Thyroid gland (tissue), 4 donors: ENCODE data around the gene KCNMB2. TPM values are rescaled to one million over a fixed set of nuclear protein-coding genes. Genes with fewer than 3 reads are reported as not detected.

Source experiments
- DNase-seq, 2 donors: peaks; one replicate each; pipeline ENCODE4 v3.0.0-alpha.2; 2019
- H3K27ac ChIP-seq, 3 donors: fragments of 200-600 bp; sonication (generic); 1 replicate in 2 of 3; 2 replicates in 1 of 3; pipeline ENCODE4 v1.5.1; 2016 to 2019; ENCODE audit warnings: mild to moderate bottlenecking in 1 of 3, moderate library complexity in 1 of 3
- H3K27me3 ChIP-seq: fragments of 200-600 bp; sonication (generic); one replicate; pipeline ENCODE4 v1.5.1; 2019
- H3K36me3 ChIP-seq, 2 donors: fragments of 200-600 bp; sonication (generic); one replicate each; pipeline ENCODE4 v1.5.1; 2016 to 2019
- H3K4me1 ChIP-seq, 2 donors: fragments of 200-600 bp; sonication (generic); one replicate each; pipeline ENCODE4 v1.5.1; 2017 to 2019
- H3K4me3 ChIP-seq, 3 donors: fragments of 200-600 bp; sonication (generic); replicated peaks in 1 of 3; 1 replicate in 2 of 3; 2 replicates in 1 of 3; pipeline ENCODE4 v1.5.1; 2016; ENCODE audit warnings: mild to moderate bottlenecking in 1 of 3
- H3K9me3 ChIP-seq: fragments of 200-600 bp; sonication (generic); one replicate; pipeline ENCODE4 v1.5.1; 2017
- POLR2A ChIP-seq, 2 donors: fragments of 450-650 bp; IDR thresholded peaks; one replicate each; pipeline ENCODE4 v1.6.1; 2017; ENCODE audit warnings: antibody characterized with exemption in 2 of 2, mild to moderate bottlenecking in 2 of 2, moderate library complexity in 1 of 2
- WGBS, 2 donors: methylation state at CpG; one replicate each; pipeline ENCODE4 v1.1.5; 2017; 5-methylcytosine and 5-hydroxymethylcytosine counted together
- intact Hi-C: fragments of 100-400 bp; cut with DNase I; formaldehyde crosslinking; loops from one replicate; pipeline ENCODE4 v1.15.1; 2023
- total RNA-seq, 4 donors: library from RNA; depleted of rRNA; stranded (reverse); fragments of >200 nt; gene quantifications; one replicate each; pipeline ENCODE4 v1.2.3, GENCODE V29; 2016
- TF ChIP-seq, protein P1 (sequence below), 6 experiments: fragments of 200-600 bp in 3 of 6; fragments of 450-650 bp in 3 of 6; sonication (generic) in 3 of 6; IDR thresholded peaks; one replicate each; pipeline ENCODE4 v1.5.1; 2016 to 2019; ENCODE audit warnings: antibody characterized with exemption in 6 of 6, mild to moderate bottlenecking in 2 of 6, inconsistent platforms in 1 of 6, moderate library complexity in 1 of 6

KCNMB2 gene
- total RNA-seq, 4 donors from 2014 or later, result 0.56 to 0.92 (median 0.81) TPM; not detected in 1

DNA sequence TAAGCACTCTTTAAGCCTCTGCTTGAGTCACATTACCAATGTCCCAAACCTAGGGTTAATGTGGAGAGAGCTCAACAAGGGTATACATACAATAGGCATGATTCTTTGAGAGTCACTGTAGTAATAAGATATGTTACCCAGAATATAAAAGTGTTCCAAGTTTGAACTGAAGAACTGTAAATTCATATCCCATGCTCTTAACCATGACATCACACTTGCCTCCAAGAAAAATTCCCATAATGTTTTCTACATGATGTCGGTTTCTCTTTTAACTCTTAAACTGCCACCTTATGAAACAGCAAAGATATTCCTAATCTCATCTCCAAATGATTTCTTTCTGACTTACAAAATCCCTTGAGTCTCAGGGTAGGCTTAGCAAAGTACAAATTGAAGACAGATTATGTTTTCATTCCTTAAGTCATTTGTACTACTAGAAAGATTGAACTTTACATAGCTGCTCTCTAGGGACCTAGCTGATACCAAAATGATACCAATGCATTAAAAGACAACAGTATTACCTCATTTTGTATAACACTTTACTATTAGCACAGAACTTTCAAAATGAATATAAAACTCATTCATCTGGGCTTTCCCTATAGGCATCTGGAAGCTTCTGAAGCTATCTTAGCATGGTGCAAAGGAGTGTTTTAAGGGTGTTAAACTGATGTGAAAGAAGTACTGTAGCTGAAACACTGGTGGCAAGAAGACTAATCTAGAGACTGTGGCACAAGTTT lies 127.1 kb downstream of the KCNMB2 start:
- no peaks in the 10 kb centered on the region for H3K27me3 ChIP-seq
- intact Hi-C loops, result no loop called here
- no peaks in the 10 kb centered on the region for H3K4me1 ChIP-seq
- no peaks in the 10 kb centered on the region for H3K36me3 ChIP-seq
- no peak overlapping the region for H3K4me3 ChIP-seq
- H3K9me3 ChIP-seq, result no peaks in the 10 kb centered on the region
- no peak for DNase-seq
- 62 to 73% methylated on average over 1 of the region's 1 CpG for WGBS, 2 donors
- no peak overlapping the region for H3K27ac ChIP-seq
- TF ChIP-seq POLR2A (IDR thresholded peaks at IDR 0.05), result no peak
- TF ChIP-seq, protein P1, sequence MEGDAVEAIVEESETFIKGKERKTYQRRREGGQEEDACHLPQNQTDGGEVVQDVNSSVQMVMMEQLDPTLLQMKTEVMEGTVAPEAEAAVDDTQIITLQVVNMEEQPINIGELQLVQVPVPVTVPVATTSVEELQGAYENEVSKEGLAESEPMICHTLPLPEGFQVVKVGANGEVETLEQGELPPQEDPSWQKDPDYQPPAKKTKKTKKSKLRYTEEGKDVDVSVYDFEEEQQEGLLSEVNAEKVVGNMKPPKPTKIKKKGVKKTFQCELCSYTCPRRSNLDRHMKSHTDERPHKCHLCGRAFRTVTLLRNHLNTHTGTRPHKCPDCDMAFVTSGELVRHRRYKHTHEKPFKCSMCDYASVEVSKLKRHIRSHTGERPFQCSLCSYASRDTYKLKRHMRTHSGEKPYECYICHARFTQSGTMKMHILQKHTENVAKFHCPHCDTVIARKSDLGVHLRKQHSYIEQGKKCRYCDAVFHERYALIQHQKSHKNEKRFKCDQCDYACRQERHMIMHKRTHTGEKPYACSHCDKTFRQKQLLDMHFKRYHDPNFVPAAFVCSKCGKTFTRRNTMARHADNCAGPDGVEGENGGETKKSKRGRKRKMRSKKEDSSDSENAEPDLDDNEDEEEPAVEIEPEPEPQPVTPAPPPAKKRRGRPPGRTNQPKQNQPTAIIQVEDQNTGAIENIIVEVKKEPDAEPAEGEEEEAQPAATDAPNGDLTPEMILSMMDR (IDR thresholded peaks at IDR 0.05), result no peak

DNA sequence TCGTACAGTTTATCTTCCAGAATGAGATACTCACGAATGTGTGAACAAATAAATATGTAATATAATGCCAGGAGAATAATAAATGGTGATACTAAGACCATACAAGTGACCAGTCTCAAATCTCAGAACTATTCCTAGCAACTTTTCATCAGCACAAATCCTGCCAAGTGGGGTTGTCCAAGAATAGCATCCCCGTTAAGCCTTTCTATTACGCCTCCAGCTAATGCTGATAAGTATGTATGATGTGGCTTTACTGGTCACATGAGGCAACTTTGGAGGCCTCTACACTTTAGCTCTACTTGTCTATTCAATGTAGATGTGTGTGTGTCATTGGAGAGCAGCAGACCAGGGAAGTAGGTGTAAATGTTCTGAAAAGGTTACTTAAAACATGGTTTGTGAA lies 129.5 kb downstream of the KCNMB2 start:
- intact Hi-C loops, result no loop called here
- Histone ChIP-seq H3K36me3 (no peaks in the 10 kb centered on the region), H3K9me3 (no peaks in the 10 kb centered on the region), H3K27me3 (no peaks in the 10 kb centered on the region), H3K4me1 (no peaks in the 10 kb centered on the region), H3K27ac (no peak overlapping the region), H3K4me3 (no peak overlapping the region)
- TF ChIP-seq, protein P1 (IDR thresholded peaks at IDR 0.05), result no peak
- TF ChIP-seq POLR2A (IDR thresholded peaks at IDR 0.05), result no peak
- 56 to 58% methylated on average over 4 of the region's 4 CpGs for WGBS, 2 donors
- DNase-seq, result no peak

DNA sequence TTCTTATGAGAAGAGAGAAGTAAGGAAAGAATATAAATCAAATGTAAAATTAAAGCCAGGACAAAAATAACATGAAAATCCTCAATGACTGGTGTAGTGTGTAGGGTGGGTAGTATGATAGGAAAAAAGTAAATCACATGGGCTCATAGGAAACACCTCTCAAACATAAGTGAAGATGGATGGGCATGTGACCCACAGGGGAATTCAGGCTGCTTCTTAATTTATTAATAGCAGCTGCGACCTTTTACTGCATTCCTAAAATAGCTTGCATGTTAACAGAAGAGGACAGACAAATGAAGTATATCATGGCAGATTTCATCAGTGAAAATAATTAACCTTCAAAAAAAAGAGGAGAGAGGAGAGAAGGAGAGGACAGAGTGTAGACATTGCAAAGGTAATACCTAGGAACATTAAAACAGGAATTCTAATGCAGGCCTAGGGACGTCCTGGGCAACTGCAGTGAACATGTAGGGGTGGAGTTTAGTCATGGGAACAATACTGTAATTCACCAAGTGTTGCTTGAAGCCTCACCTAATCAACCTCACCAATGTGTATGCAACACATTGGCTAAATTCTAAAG lies 132.9 kb downstream of the KCNMB2 start:
- 62 to 73% methylated on average over 2 of the region's 2 CpGs for WGBS, 2 donors
- Histone ChIP-seq H3K4me3 (no peak overlapping the region), H3K36me3 (no peaks in the 10 kb centered on the region), H3K9me3 (no peaks in the 10 kb centered on the region), H3K27ac (no peak overlapping the region), H3K4me1 (peaks cover 8 to 12% of the 10 kb centered on the region in 2 donors), H3K27me3 (no peaks in the 10 kb centered on the region)
- DNase-seq, result no peak
- intact Hi-C loops, result no loop called here
- no peak for TF ChIP-seq POLR2A (IDR thresholded peaks at IDR 0.05)
- TF ChIP-seq, protein P1 (IDR thresholded peaks at IDR 0.05), result no peak

DNA sequence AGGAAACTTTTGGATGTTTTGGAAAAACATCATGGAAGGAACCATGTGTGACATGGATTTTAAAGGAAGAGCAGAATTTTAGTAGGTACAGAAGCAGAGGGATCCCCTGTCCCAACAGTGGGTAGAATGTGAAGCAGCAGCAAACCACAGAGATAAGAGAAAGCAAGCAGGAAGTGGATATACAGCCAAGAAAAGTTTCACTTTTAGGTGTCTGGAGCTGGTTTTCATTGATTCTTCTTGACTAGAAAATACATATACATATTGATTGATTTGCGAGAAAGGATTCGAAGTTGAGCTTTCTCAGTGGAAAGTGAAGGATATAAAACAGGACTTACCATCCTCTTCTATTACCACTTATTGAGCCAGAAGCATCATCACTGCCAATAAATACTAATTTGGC lies 133.5 kb downstream of the KCNMB2 start:
- Histone ChIP-seq H3K36me3 (no peaks in the 10 kb centered on the region), H3K27ac (no peak overlapping the region), H3K27me3 (no peaks in the 10 kb centered on the region), H3K9me3 (no peaks in the 10 kb centered on the region), H3K4me1 (peaks cover 8 to 12% of the 10 kb centered on the region in 2 donors), H3K4me3 (no peak overlapping the region)
- no peak for TF ChIP-seq POLR2A (IDR thresholded peaks at IDR 0.05)
- TF ChIP-seq, protein P1 (IDR thresholded peaks at IDR 0.05), result no peak
- 95 to 98% methylated on average over 2 of the region's 2 CpGs for WGBS, 2 donors
- no peak for DNase-seq
- intact Hi-C loops, result no loop called here

DNA sequence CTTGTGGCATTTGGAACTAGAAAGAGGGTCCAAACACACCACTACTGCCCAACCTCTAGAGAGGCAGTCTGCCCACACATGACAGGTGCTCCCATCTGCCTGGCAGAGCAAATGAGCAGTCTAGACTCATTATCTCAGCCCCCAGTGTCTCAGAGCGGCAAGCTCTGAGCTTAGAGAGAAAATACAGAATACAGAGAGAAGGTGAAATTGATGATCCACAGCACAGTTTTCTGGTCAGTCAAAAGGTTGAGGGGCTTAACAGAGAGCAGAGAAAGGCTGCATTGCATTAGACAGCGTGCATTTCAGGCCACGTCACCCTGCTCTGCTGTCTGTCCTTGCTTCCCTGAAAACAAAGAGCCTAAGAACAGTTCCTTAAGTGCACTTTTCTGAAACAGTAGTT lies 135.1 kb downstream of the KCNMB2 start:
- H3K27ac ChIP-seq, result no peak overlapping the region

More for the DNA sequence above, 135.1 kb downstream of the KCNMB2 start:
- Histone ChIP-seq H3K9me3 (no peaks in the 10 kb centered on the region), H3K27me3 (no peaks in the 10 kb centered on the region), H3K4me1 (peaks cover 8 to 12% of the 10 kb centered on the region in 2 donors), H3K36me3 (no peaks in the 10 kb centered on the region), H3K4me3 (no peak overlapping the region)
- intact Hi-C loops, result no loop called here
- peak; percentile 12 to 13 for DNase-seq
- WGBS, 2 donors, result 49 to 63% methylated on average over 3 of the region's 3 CpGs
- no peak for TF ChIP-seq POLR2A (IDR thresholded peaks at IDR 0.05)
- TF ChIP-seq, protein P1 (IDR thresholded peaks at IDR 0.05), result no peak
